NCI-H446 treated with DMSO at 0.1 percent for 48 hours (cell line): ENCODE measurements around the gene NFKBIZ.

Experiments used
- DNase-seq: peaks from one replicate; lab custom pipeline; 2025; lab: John Stamatoyannopoulos, UW

Gene NFKBIZ, protein sequence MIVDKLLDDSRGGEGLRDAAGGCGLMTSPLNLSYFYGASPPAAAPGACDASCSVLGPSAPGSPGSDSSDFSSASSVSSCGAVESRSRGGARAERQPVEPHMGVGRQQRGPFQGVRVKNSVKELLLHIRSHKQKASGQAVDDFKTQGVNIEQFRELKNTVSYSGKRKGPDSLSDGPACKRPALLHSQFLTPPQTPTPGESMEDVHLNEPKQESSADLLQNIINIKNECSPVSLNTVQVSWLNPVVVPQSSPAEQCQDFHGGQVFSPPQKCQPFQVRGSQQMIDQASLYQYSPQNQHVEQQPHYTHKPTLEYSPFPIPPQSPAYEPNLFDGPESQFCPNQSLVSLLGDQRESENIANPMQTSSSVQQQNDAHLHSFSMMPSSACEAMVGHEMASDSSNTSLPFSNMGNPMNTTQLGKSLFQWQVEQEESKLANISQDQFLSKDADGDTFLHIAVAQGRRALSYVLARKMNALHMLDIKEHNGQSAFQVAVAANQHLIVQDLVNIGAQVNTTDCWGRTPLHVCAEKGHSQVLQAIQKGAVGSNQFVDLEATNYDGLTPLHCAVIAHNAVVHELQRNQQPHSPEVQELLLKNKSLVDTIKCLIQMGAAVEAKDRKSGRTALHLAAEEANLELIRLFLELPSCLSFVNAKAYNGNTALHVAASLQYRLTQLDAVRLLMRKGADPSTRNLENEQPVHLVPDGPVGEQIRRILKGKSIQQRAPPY

DNA sequence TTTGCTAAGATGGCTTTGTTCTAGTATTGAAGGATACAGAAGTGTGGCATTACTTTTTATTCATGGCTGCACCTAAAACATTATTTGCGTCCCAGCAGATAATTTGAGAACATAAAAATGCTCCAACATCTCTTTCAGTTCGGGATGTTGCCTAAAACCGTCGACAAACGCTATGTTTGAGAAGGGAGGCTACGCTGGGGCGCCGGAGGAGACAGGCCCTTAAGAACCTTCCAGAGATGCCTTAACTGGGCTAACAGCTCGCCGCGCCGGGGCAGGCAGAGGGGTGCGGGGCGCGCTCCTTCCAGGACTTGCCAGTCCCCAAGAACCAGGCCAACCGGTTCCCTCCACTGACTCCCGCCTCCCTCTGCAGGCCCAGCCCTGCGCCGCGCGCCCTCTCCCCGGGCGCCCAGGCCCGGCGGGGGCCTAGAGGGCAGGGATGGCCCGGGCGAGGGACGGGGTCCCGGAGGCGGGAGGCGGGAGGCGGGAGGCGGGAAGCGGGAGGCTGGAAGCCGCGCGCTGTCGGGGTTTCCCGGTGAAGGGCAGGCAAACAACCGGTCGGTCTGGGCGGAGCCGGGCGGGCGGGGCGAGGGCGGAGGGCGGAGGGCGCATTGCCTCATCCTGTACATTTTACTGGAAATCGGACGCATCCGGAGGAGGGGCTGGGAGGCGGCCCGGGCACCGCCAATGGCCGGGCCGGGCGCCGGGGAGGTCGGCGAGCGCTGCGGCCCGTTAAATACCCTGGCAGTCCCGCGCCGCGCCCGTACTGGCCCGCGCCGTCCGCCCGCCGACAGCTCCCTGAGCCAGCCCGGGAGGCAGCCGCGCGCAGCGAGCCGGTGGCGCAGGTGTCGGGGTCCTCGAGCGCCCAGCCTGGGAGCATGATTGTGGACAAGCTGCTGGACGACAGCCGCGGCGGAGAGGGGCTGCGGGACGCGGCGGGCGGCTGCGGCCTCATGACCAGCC is at the start of gene NFKBIZ:
Gene NFKBIZ (plus strand): TSS at position 761 of the 960 bp plus-strand sequence. CDS start 115 bp downstream, at position 876.
- peak; percentile 71 for DNase-seq

GRCh38 chr3:101801174-101801573 is 48.1 kb upstream of the NFKBIZ start:
- DNase-seq = no peak

DNA sequence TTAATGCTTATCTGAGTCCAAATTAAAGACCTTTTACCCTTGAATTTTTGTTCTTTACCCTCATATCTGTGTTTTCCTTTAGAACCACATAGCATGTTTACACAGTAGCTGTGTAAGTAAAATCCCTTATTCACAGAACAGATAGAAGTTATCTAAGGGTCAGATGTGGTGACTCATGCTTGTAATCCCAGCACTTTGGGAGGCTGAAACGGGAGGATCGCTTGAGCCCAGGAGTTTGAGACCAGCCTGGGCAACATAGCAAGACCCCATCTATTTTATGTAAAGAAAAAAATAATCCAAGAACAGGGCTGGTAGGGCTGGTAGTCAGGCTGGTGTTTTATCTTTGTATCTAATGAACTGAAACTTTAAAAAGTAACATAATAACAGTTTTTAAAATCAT is 47.1 kb upstream of the NFKBIZ start:
- DNase-seq = no peak

DNA sequence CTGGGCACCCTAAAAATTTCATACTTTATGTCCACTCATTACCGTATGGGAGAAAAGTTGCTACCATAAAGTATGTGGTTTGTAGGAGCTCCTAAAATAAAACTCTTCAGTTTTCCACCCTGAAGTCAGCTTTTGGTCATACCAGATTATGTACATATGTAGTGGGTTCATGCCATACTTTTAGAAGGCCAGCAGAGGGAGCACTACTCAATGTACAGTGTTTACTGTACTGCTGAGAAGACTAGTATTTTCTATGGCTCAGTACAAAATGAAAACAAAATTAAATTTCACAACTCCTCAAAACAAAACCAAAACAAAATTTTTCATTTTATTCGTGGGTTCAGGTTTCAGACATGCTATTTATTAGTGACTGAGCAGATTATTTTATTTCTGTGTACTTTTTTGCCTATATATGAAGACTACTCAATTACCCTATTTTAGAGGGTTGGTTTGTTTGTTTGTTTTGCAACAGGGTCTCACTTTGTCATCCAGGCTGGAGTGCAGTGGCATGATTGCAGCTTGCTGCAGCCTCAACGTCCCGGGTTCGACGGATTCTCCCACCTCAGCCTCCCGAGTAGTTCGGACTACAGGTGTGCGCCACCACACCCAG is 46.0 kb upstream of the NFKBIZ start:
- peak; percentile 18 for DNase-seq

DNA sequence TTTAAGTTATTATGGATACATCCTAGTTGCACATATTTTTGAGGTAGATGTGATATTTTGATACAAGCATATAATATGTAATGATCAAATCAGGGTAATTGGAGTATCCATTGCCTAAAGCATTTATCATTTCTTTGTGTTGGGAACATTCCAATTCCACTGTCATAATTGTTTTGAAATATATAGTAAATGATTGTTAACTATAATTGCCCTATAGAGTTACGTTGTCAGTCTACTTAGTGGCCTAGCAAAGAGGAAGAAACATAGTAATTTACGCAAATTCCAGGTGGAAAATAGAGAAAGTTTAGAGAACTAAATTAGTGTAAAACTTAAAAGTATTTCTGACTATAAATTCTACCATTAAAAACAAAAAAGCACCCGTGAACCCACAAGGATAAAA is 45.4 kb upstream of the NFKBIZ start:
- DNase-seq = no peak

DNA sequence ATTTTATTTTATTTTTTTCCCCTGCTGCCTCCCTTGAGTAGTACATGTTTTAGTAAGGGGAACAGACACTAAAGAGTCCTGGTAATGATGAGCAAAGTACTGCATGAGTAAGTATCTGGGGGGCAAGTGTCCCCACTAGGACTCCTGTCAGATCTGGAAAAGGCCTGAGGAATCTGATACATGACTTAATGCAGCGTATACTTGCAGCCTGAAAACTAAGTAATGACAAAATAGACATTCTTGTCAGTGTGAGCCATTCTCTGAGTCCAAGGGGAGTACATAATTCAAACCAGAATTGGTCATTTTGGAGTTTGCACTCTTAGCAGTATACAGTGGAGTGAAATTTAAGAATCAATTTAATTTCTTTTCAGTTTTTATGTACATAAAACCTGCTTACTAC is 42.8 kb upstream of the NFKBIZ start:
- DNase-seq = no peak

- no peak for DNase-seq
Observed at GRCh38 chr3:101807888-101808287, 41.4 kb upstream of the NFKBIZ start.

GRCh38 chr3:101809178-101810021 is 39.9 kb upstream of the NFKBIZ start:
- peak; percentile 18 for DNase-seq

- peak; percentile 10 for DNase-seq
Observed at GRCh38 chr3:101810022-101810418, 39.3 kb upstream of the NFKBIZ start.

GRCh38 chr3:101811875-101812274 is 37.4 kb upstream of the NFKBIZ start:
- DNase-seq = no peak

DNA sequence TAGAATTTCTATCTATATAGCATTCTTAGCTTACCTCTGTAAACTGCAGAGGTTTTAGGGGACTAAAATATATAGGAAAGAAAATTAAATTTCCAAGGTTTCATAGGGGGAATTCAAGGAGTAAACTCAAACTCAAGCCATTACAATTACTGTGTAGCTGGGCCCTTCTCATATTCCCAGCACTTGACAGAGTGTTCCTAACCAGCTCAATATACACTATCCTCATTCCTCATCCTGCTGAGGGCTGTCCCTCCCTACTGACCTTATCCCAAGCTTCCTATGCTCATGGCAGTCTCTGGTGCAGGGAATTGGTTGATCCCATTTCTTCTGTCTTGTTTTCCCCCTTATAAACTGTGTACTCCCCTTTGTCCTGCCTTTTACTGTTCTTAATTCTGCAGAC is 36.4 kb upstream of the NFKBIZ start:
- DNase-seq = no peak

DNA sequence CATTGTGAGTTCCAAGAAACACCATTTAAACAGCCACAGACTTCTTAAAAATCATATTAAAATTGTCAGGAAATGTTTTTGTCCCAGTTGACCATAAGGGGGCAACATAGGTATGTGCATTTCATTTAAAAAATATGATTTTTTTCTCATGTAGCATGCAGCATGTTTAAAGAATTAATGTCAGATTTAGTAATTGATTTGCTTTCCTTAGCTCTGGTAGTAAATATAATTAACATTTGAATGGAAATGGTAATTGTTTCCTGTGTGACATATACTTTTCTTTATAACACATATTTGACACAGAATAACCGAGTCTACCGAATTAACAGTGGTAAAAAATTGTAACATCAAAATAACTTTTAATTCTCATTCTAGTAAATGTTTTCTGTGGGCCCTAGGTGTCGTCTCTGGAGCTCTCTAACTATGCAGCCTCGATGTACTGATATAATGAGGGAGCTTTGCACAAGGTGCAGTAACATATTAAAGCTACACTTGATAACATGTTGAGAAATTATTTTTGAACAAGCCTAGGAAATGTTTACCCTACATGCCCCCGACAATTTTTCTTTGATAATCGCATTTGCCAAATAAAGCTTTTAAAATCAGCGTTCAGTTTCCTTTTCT is 35.4 kb upstream of the NFKBIZ start:
- no peak for DNase-seq

- DNase-seq = no peak
Observed at GRCh38 chr3:101814835-101815234, 34.5 kb upstream of the NFKBIZ start.

DNA sequence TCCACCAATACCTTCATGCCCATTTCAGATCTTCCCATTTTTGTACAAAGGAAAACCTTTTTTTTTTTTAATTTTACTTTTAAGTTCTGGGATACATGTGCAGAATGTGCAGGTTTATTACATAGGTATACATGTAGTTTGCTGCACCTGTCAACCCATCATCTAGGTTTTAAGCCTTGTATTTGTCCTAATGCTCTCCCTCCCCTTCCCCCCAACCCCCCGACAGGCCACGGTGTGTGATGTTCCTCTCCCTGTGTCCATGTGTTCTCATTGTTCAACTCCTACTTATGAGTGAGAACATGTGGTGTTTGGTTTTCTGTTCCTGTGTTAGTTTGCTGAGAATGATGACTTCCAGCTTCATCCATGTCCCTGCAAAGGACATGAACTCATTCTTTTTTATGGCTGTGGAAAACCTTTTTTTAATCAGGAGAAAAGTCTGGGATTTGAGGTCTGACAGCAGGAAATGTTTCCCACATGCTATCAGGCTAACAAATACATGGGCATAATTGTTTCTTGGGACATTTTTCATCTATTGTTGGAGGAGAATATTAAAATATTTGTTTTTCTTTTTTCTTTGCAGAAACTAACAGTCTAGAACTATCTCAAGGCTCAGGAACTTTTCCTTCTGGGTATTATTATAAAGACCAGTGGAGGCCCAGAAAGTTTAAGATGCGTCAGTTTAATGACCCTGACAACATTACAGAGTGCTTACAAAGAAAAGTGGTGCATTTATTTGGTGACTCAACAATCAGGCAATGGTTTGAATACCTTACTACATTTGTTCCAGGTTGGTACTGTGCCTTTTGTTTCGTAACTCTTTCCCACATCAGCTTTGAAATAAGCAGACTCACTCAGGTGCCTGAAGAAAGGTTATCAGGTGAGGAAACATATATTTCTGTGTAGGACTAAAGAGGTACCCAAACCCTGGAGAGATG is 32.8 kb upstream of the NFKBIZ start:
- no peak for DNase-seq

DNA sequence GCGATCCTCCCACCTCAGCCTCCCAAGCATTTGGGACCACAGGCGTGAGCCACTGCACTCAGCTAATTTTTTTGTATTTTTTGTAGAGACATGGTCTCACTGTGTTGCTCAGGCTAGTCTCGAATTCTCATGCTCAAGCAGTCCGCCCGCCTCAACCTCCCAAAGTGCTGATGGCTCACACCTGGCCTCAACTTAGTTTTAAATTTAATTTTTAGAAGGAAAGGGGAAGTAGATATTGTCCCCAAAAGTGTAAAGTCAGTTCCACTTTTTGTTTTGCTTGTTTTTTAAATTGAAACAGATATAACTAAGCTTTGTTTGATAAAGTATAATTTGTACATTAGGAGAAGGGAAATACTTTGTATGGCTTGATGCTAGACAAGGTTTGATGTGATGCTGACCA is 31.3 kb upstream of the NFKBIZ start:
- no peak for DNase-seq

- no peak for DNase-seq
Observed at GRCh38 chr3:101819649-101820206, 29.6 kb upstream of the NFKBIZ start.

DNA sequence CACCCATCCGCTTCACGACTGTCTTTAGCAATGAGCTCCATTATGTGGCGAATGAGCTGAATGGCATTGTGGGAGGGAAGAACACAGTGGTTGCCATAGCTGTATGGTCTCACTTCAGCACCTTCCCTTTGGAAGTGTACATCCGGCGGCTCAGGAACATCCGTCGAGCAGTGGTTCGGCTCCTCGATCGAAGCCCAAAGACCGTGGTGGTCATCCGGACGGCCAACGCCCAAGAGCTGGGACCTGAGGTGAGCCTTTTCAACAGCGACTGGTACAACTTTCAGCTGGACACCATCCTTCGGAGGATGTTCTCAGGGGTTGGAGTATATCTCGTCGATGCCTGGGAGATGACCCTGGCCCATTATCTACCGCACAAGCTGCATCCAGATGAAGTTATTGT is 27.8 kb upstream of the NFKBIZ start:
- no peak for DNase-seq

- DNase-seq = no peak
Observed at GRCh38 chr3:101823525-101823924, 25.8 kb upstream of the NFKBIZ start.

- no peak for DNase-seq
Observed at GRCh38 chr3:101824702-101825101, 24.6 kb upstream of the NFKBIZ start.
